Transverse colon (tissue), 4 donors: Measurements from ENCODE around the gene DAB2IP. TPM values are rescaled to one million over a fixed set of nuclear protein-coding genes. Genes with fewer than 3 reads are reported as not detected.

Experiments used
- DNase-seq: peaks from one replicate; pipeline ENCODE4 v3.0.0-alpha.2; 2019
- H3K27ac ChIP-seq, 4 donors: fragments of 200-600 bp; sonication (generic); 2 replicates each; pipeline ENCODE4 v1.5.1; 2016 to 2018; ENCODE audit warnings: inconsistent platforms in 4 of 4
- H3K27me3 ChIP-seq: fragments of 200-600 bp; sonication (generic); 2 replicates; pipeline ENCODE4 v1.5.1; 2017; ENCODE audit warnings: inconsistent platforms
- H3K36me3 ChIP-seq, 4 donors: fragments of 200-600 bp; sonication (generic); 2 replicates each; pipeline ENCODE4 v1.5.1; 2017 to 2019; ENCODE audit warnings: inconsistent platforms in 4 of 4
- H3K4me1 ChIP-seq, 4 donors: fragments of 200-600 bp; sonication (generic); 2 replicates each; pipeline ENCODE4 v1.5.1; 2017 to 2020; ENCODE audit warnings: inconsistent platforms in 4 of 4
- H3K4me3 ChIP-seq, 4 donors: fragments of 200-600 bp; sonication (generic); 1 replicate in 1 of 4; 2 replicates in 3 of 4; pipeline versions ENCODE4 v1.5.1 to v1.6.1; 2017 to 2019; ENCODE audit warnings: inconsistent platforms in 4 of 4
- H3K9me3 ChIP-seq, 2 donors: fragments of 200-600 bp; sonication (generic); 2 replicates each; pipeline ENCODE4 v1.5.1; 2017 to 2019; ENCODE audit warnings: inconsistent platforms in 2 of 2
- CTCF ChIP-seq, 5 experiments: fragments of 200-600 bp in 3 of 5; fragments of 450-650 bp in 2 of 5; sonication (generic) in 3 of 5; IDR thresholded peaks; 1 replicate in 2 of 5; 2 replicates in 3 of 5; pipeline ENCODE4 v1.5.1; 2016 to 2017; ENCODE audit warnings: antibody characterized with exemption in 5 of 5, inconsistent platforms in 3 of 5, mild to moderate bottlenecking in 2 of 5, moderate library complexity in 1 of 5
- EP300 ChIP-seq: sonication (generic); formaldehyde crosslinking; IDR thresholded peaks from one replicate; pipeline ENCODE4 v1.6.1; 2017; ENCODE audit warnings: antibody characterized with exemption, low read depth
- POLR2A ChIP-seq: fragments of 450-650 bp; IDR thresholded peaks from one replicate; pipeline ENCODE4 v1.6.1; 2016; ENCODE audit warnings: antibody characterized with exemption, mild to moderate bottlenecking, moderate library complexity
- POLR2AphosphoS5 ChIP-seq, 3 donors: sonication (generic); formaldehyde crosslinking; IDR thresholded peaks; one replicate each; pipeline ENCODE4 v1.6.1; 2016; ENCODE audit warnings: antibody characterized with exemption in 3 of 3
- WGBS, 2 donors: methylation state at CpG; one replicate each; pipeline ENCODE4 v1.1.5; 2018; ENCODE audit warnings: low coverage in 1 of 2; 5-methylcytosine and 5-hydroxymethylcytosine counted together
- in situ Hi-C, 4 donors: fragments of 200-750 bp; cut with MboI; loops; one replicate each; pipeline versions ENCODE4 v1.15.0 to v1.15.1; 2017; ENCODE audit warnings: low sequenced_read_pairs in 3 of 4, low pct_ligation_motif_present in 1 of 4, low pct_unique_long_range_greater_than_20kb in 1 of 4
- intact Hi-C: fragments of 100-400 bp; cut with DNase I; formaldehyde crosslinking; loops from one replicate; pipeline ENCODE4 v1.15.1; 2023; ENCODE audit warnings: low total_unique reads
- total RNA-seq, 4 donors: library from RNA; depleted of rRNA; stranded (reverse); fragments of >200 nt; gene quantifications; one replicate each; pipeline ENCODE4 v1.1.0, GENCODE V29; 2016

DAB2IP gene
- total RNA-seq, 4 donors from 2014 or later: 84.2 to 159 (median 90.7) TPM

DNA sequence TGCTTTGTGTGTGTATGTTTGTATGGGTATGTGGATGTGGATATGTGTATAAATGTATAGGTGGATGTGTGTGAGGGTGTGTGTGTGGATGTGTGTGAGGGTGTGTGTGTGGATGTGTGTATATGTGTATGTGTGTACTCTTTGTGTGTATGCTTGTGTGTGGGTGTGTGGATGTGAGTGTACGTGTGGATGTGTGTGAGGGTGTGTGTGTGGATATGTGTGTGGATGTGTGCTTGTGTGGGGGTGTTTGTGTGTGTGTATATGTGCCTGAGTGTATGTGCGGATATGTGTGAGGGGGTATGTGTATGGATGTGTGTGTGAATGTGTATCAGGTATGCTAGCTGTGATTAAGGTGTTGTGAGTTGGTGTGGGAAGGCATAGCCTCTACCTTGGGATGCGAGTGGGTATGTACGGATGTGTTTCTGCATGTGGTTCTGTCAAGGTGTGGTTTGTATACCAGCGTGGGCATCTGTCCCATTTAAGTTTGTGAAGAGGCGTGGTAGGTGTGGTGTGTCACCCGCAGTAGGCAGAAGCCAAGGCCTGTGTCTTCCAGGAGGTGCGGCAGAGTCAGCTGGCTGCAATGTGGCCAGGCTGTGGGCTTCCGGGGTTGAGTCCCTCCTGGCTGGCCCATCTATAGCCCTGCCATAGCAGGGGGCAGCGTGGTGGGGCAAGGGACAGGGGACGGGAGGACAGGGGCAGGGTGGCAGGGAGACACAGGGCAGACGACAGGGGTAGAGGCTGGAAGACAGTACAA is 155.8 kb downstream of the DAB2IP start:
- intact Hi-C loops: no loop called here
- 43 to 52% methylated on average over 2 to 12 of the region's 12 CpGs for WGBS, 2 donors
- no peaks in the 10 kb centered on the region for H3K36me3 ChIP-seq
- no peak for TF ChIP-seq EP300
- no peak for TF ChIP-seq POLR2AphosphoS5 (IDR thresholded peaks at IDR 0.05)
- TF ChIP-seq POLR2A: no peak
- no peak for TF ChIP-seq CTCF (IDR thresholded peaks at IDR 0.05)
- in situ Hi-C loops: loop anchor here in 1 of 4 donors (25.0 kb wide), 1 partner anchor 180 kb away; no protein-coding TSS in a partner anchor
- no peak overlapping the region for H3K4me3 ChIP-seq
- no peaks in the 10 kb centered on the region for H3K27me3 ChIP-seq
- no peaks in the 10 kb centered on the region for H3K4me1 ChIP-seq
- DNase-seq: no peak
- H3K27ac ChIP-seq: no peak overlapping the region
- peaks cover 0 to 3% of the 10 kb centered on the region in 2 donors for H3K9me3 ChIP-seq

GRCh38 chr9:121807823-121808278 is 156.4 kb downstream of the DAB2IP start:
- Histone ChIP-seq H3K4me1 (no peaks in the 10 kb centered on the region), H3K4me3 (no peak overlapping the region), H3K36me3 (no peaks in the 10 kb centered on the region), H3K27ac (no peak overlapping the region), H3K27me3 (no peaks in the 10 kb centered on the region), H3K9me3 (peaks cover 0 to 3% of the 10 kb centered on the region in 2 donors)
- WGBS, 2 donors: 74% methylated on average over 16 of the region's 16 CpGs; no CpG with 5 or more reads in 1 of the 2 donors
- no peak for DNase-seq
- TF ChIP-seq POLR2AphosphoS5 (IDR thresholded peaks at IDR 0.05): no peak
- TF ChIP-seq EP300: no peak
- no peak for TF ChIP-seq POLR2A
- no peak for TF ChIP-seq CTCF (IDR thresholded peaks at IDR 0.05)
- in situ Hi-C loops (loop anchor here in 1 of 4 donors (25.0 kb wide), 1 partner anchor 179 kb away; no protein-coding TSS in a partner anchor), intact Hi-C loops (no loop called here)

DNA sequence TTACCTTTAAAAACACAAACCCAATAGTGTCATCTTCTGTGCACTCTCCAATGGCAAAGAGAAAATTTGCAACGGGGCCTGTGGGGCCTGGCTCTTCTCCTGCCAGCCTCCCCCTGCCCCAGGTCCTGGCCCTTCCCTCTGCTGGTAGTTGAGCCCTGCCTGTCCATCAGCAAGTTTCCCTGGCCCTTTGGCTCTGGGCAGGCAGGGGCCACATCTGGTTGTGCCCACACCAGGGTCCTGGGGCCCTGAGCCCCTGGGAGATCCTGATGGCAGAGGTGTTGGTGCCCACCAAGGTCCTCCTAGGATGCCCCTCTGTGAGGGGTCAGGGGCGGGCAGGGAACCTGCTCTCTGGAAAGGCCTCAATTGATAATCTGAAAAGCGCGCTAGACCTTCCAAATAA is 157.3 kb downstream of the DAB2IP start:
- Histone ChIP-seq H3K27ac (no peak overlapping the region), H3K4me3 (no peak overlapping the region), H3K9me3 (peaks cover 0 to 3% of the 10 kb centered on the region in 2 donors), H3K4me1 (no peaks in the 10 kb centered on the region), H3K27me3 (no peaks in the 10 kb centered on the region), H3K36me3 (no peaks in the 10 kb centered on the region)
- intact Hi-C loops: no loop called here
- DNase-seq: no peak
- TF ChIP-seq EP300 (no peak), POLR2A (no peak), CTCF (IDR thresholded peaks at IDR 0.05) (no peak), POLR2AphosphoS5 (IDR thresholded peaks at IDR 0.05) (no peak)
- WGBS, 2 donors: 67% methylated on average over 4 of the region's 4 CpGs; no CpG with 5 or more reads in 1 of the 2 donors
- in situ Hi-C loops: loop anchor here in 1 of 4 donors (25.0 kb wide), 1 partner anchor 179 kb away; no protein-coding TSS in a partner anchor

DNA sequence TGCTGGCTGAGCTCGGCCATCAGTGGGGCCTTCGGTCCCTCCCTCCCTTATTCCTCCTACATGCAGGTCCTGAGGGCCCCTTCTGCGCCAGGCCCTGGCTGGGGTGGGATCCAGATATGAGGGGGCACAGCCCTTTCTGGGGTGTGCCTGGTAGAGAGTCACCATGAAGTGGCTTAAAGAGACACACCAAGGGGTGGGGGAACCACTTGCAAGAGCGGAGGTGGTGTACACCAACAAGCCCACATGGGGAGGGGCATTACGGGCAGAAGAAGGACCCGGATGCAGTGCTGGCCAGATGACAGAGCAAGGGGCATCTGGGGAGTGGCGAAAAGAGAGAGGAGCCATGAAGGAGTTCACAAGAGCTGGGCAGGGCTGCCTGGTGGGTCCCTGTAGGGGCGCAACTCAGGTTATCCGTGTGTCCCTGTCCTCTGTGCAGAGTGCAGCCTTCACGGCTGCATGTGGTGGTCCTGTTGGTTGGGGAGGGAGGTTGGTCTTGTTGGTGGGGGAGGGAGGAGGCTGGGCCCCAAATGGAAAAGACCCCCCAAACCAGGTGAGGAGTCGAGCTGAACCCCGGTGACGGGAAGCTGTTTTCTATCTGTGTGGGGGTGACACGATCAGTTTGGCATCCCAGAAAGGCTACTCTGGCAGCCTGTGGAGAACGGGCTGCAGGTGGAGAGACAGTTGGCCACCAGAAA is 158.1 kb downstream of the DAB2IP start:
- TF ChIP-seq EP300 (no peak), POLR2A (no peak), POLR2AphosphoS5 (IDR thresholded peaks at IDR 0.05) (no peak), CTCF (IDR thresholded peaks at IDR 0.05) (no peak)
- H3K36me3 ChIP-seq: no peaks in the 10 kb centered on the region
- intact Hi-C loops: no loop called here

More for the DNA sequence above, 158.1 kb downstream of the DAB2IP start:
- Histone ChIP-seq H3K27me3 (no peaks in the 10 kb centered on the region), H3K9me3 (peaks cover 0 to 3% of the 10 kb centered on the region in 2 donors), H3K27ac (no peak overlapping the region), H3K4me1 (no peaks in the 10 kb centered on the region), H3K4me3 (no peak overlapping the region)
- 88 to 96% methylated on average over 5 to 15 of the region's 15 CpGs for whole genome bisulfite sequencing, 2 donors
- DNase-seq: no peak
- in situ Hi-C loops: loop anchor here in 1 of 4 donors (25.0 kb wide), 1 partner anchor 178 kb away; no protein-coding TSS in a partner anchor
